ENCODE measurements around the gene GOLGA6C. TPM values are rescaled to one million over a fixed set of nuclear protein-coding genes. Genes with fewer than 3 reads are reported as not detected.
A peak's percentile ranks its signal among the peaks of the same experiment; 100 is the strongest.

Gene GOLGA6C
- total and polyA plus RNA-seq, 10 of the 15 experiments (the other 5 are each of a cell fraction or from before 2014, with no cell fraction given) = not detected

DNA sequence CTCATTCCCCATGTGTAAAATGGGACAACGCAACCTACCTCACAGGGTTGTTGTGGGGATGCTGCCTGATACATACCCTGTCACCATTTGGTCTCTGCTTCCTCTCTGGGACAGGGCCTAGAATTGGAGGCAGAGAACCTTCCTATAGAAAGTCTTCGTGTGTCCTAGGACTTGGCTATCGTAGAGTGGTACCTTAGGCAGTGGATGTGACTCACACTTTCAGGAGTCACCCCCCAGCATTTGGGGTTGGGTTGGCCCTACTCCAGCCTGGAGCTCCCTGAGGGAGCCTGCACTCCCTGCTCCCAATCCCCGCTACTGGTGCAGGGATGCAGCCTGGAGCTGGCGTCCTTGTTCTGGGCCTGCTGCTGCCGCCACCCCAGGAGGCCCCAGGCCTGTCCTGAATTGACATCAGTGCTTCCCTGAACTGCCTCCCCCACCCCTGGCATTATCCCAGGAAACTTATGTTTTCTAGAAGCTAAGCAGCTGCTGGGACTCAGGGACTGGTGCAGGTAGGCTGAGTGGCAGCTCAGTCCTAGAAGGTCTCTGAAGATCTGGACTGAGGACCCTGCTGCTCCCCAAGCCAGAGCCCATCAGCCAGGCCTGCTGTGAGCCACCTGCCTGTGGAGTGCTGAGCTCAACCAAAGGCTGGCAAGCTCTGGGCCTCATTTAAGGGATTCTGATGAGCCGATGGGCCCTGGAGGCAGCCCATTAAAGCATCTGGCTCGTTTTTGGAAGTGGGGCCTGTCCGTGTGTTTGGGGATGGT is 46.5 kb upstream of the GOLGA6C start:
- H3K4me3 ChIP-seq = no peak overlapping the region
- in situ Hi-C loops (cut with MboI) (no loop called here), intact Hi-C loops (cut with micrococcal nuclease; ENCODE audit: unreplicated experiment) (no loop called here)
- no peak overlapping the region for H3K4me2 ChIP-seq (ENCODE audit: control insufficient read depth, insufficient read depth)
- no peaks in the 10 kb centered on the region for H3K27me3 ChIP-seq (replicated peaks in 1 of 2; ENCODE audit: control insufficient read depth in 2 of 2, insufficient read depth in 2 of 2, low read length in 1 of 2)
- FAIRE-seq (no peak), ATAC-seq (no peak), DNase-seq (ENCODE audit: low read depth, low spot score) (no peak)
- H3K9ac ChIP-seq (ENCODE audit: control insufficient read depth, insufficient read depth, low read length) = no peak overlapping the region
- peak; percentile 5 for TF ChIP-seq POLR2A (IDR thresholded peaks at IDR 0.05; ENCODE audit: low read depth, low read length)
- no peak for TF ChIP-seq CREB1 (IDR thresholded peaks at IDR 0.05; ENCODE audit: low read depth)
- no peak for TF ChIP-seq TBL1XR1 (IDR thresholded peaks at IDR 0.05; ENCODE audit: low read depth, low read length)
- peak; percentile 49 for TF ChIP-seq POLR2AphosphoS5 (IDR thresholded peaks at IDR 0.05; ENCODE audit: low read length)
- 0 out of 2 replicates have a peak, but pooled peaks have one; percentile 40 for TF ChIP-seq POLR2AphosphoS2 (IDR thresholded peaks at IDR 0.05; ENCODE audit: low read depth, low read length)
- ChIA-PET RAD21 (ENCODE audit: unreplicated experiment) (interaction anchor here (1.6 to 2.6 kb wide), 2 partner anchors 168 to 261 kb away, joined by 3 to 8 read pairs; no protein-coding TSS in a partner anchor), POLR2A (no interaction called here), SMC1A (ENCODE audit: uncharacterized antibody, unreplicated experiment) (interaction anchor here (0.6 to 1.1 kb wide), 2 partner anchors 12 to 166 kb away, joined by 3 to 4 read pairs; no protein-coding TSS in a partner anchor), CTCF (interaction anchor here (0.5 to 1.1 kb wide), 2 partner anchors 169 to 403 kb away, joined by 3 read pairs; no protein-coding TSS in a partner anchor)
- no peaks in the 10 kb centered on the region for H3K9me3 ChIP-seq (replicated peaks; ENCODE audit: control insufficient read depth, insufficient read depth, low read length)
- H3K4me1 ChIP-seq (ENCODE audit: control insufficient read depth, insufficient read depth, low read length) = peaks cover 15% of the 10 kb centered on the region; the same call in 1 of the 2 replicates
- H4K20me1 ChIP-seq (ENCODE audit: control insufficient read depth, insufficient read depth) = peaks cover 61% of the 10 kb centered on the region
- no TSS peak for BruUV-seq (replicated peaks)
- 74% methylated on average over 9 of the region's 9 CpGs for WGBS (ENCODE audit: insufficient coverage, insufficient replicate concordance, low lambda C conversion rate, missing lambda C conversion rate)
- peaks cover 63% of the 10 kb centered on the region for H3K79me2 ChIP-seq (ENCODE audit: control insufficient read depth, insufficient read depth, low read length)
- H3K36me3 ChIP-seq (ENCODE audit: control insufficient read depth in 2 of 2, insufficient read depth in 2 of 2, low read length in 1 of 2) = peaks cover 59 to 66% of the 10 kb centered on the region in 2 experiments
- no peak overlapping the region for H3K27ac ChIP-seq (ENCODE audit: control insufficient read depth, insufficient read depth)
- no peak overlapping the region for H2AFZ ChIP-seq (ENCODE audit: control insufficient read depth, low read depth, low read length)

DNA sequence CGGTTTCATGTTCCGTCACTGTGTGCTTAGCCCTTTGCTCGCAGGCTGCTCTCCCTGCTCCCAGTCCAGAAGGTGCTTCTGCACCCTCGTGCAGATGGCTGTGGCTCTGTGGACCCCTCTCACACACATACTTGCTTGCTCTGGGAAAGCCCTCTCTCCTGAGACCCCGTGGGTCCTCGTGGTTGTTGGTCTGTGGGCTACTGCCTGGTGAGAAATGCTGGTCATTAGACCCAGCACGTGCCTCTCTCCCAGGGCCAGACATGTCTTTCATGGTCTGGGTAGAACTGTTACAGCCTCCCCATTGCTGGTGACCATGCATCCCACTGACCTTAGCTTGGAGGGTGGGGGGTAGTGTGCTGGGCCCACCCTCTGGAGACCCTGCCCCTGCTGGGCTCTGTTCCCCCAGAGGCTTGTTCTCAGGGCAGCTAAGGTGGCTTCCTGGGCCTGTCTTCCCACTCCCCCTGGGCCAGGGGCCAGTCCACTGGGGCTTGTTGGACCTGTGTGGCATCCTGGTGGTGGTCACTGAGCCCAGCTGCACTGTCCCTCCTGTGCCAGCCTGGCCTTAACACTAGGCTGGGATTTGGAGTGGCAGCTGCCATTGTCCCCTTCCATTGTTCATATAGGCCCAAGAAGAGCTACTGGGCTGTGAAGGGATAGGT is 45.8 kb upstream of the GOLGA6C start:
- SMC1A ChIA-PET (ENCODE audit: uncharacterized antibody, unreplicated experiment) = interaction anchor here (0.6 to 1.3 kb wide), 3 partner anchors 8 to 167 kb away, joined by 3 to 4 read pairs (median 3); no protein-coding TSS in a partner anchor
- RAD21 ChIA-PET (ENCODE audit: unreplicated experiment) = interaction anchor here (2.6 kb wide), 1 partner anchor 169 kb away, joined by 8 read pairs; no protein-coding TSS in a partner anchor
- in situ Hi-C loops (cut with MboI) (no loop called here), intact Hi-C loops (cut with micrococcal nuclease; ENCODE audit: unreplicated experiment) (no loop called here)
- Histone ChIP-seq H2AFZ (ENCODE audit: control insufficient read depth, low read depth, low read length) (no peak overlapping the region), H3K36me3 (ENCODE audit: control insufficient read depth in 2 of 2, insufficient read depth in 2 of 2, low read length in 1 of 2) (peaks cover 53 to 59% of the 10 kb centered on the region in 2 experiments), H3K4me1 (ENCODE audit: control insufficient read depth, insufficient read depth, low read length) (peaks cover 12% of the 10 kb centered on the region; the same call in 1 of the 2 replicates), H3K4me2 (ENCODE audit: control insufficient read depth, insufficient read depth) (no peak overlapping the region), H3K79me2 (ENCODE audit: control insufficient read depth, insufficient read depth, low read length) (peaks cover 56% of the 10 kb centered on the region), H3K9me3 (replicated peaks; ENCODE audit: control insufficient read depth, insufficient read depth, low read length) (no peaks in the 10 kb centered on the region), H4K20me1 (ENCODE audit: control insufficient read depth, insufficient read depth) (peaks cover 57% of the 10 kb centered on the region), H3K4me3 (no peak overlapping the region), H3K9ac (ENCODE audit: control insufficient read depth, insufficient read depth, low read length) (no peak overlapping the region), H3K27ac (ENCODE audit: control insufficient read depth, insufficient read depth) (no peak overlapping the region), H3K27me3 (replicated peaks in 1 of 2; ENCODE audit: control insufficient read depth in 2 of 2, insufficient read depth in 2 of 2, low read length in 1 of 2) (no peaks in the 10 kb centered on the region)
- POLR2A ChIA-PET = no interaction called here
- no TSS peak for BruUV-seq (replicated peaks)
- ATAC-seq (no peak), DNase-seq (ENCODE audit: low read depth, low spot score) (no peak), FAIRE-seq (no peak)
- CTCF ChIA-PET = interaction anchor here (0.5 to 1.1 kb wide), 2 partner anchors 169 to 404 kb away, joined by 3 read pairs; no protein-coding TSS in a partner anchor
- 76% methylated on average over 7 of the region's 7 CpGs for WGBS (ENCODE audit: insufficient coverage, insufficient replicate concordance, low lambda C conversion rate, missing lambda C conversion rate)
- no peak for TF ChIP-seq MEF2A (IDR thresholded peaks at IDR 0.05; ENCODE audit: insufficient read depth, low read depth, low read length)
- TF ChIP-seq CREM (IDR thresholded peaks at IDR 0.05; ENCODE audit: low read depth) = no peak
- TF ChIP-seq, protein P1, sequence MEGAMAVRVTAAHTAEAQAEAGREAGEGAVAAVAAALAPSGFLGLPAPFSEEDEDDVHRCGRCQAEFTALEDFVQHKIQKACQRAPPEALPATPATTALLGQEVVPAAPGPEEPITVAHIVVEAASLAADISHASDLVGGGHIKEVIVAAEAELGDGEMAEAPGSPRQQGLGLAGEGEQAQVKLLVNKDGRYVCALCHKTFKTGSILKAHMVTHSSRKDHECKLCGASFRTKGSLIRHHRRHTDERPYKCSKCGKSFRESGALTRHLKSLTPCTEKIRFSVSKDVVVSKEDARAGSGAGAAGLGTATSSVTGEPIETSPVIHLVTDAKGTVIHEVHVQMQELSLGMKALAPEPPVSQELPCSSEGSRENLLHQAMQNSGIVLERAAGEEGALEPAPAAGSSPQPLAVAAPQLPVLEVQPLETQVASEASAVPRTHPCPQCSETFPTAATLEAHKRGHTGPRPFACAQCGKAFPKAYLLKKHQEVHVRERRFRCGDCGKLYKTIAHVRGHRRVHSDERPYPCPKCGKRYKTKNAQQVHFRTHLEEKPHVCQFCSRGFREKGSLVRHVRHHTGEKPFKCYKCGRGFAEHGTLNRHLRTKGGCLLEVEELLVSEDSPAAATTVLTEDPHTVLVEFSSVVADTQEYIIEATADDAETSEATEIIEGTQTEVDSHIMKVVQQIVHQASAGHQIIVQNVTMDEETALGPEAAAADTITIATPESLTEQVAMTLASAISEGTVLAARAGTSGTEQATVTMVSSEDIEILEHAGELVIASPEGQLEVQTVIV (IDR thresholded peaks at IDR 0.05; ENCODE audit: borderline replicate concordance, partially characterized antibody) = no peak
- no peak for TF ChIP-seq ETV6 (conservative IDR thresholded peaks at IDR 0.05 in 1 of 2, IDR thresholded peaks at IDR 0.05 in 1 of 2; ENCODE audit: borderline replicate concordance in 1 of 2, low read depth in 1 of 2)
- TF ChIP-seq ZZZ3 (IDR thresholded peaks at IDR 0.05; ENCODE audit: control insufficient read depth, insufficient read length, low read depth) = no peak
- TF ChIP-seq MTA3 (IDR thresholded peaks at IDR 0.05; ENCODE audit: borderline replicate concordance, low read length) = no peak
- TF ChIP-seq, protein P2, sequence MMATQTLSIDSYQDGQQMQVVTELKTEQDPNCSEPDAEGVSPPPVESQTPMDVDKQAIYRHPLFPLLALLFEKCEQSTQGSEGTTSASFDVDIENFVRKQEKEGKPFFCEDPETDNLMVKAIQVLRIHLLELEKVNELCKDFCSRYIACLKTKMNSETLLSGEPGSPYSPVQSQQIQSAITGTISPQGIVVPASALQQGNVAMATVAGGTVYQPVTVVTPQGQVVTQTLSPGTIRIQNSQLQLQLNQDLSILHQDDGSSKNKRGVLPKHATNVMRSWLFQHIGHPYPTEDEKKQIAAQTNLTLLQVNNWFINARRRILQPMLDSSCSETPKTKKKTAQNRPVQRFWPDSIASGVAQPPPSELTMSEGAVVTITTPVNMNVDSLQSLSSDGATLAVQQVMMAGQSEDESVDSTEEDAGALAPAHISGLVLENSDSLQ (IDR thresholded peaks at IDR 0.05) = no peak
